Tibial nerve (tissue), 4 donors: ENCODE measurements around the gene LARP4B.

Experiments used
- CTCF ChIP-seq, 5 experiments: fragments of 200-600 bp in 3 of 5; fragments of 450-650 bp in 2 of 5; sonication (generic) in 3 of 5; IDR thresholded peaks; one replicate each; pipeline ENCODE4 v1.5.1; 2016 to 2019; ENCODE audit warnings: antibody characterized with exemption in 5 of 5, mild to moderate bottlenecking in 3 of 5, moderate library complexity in 2 of 5
- EP300 ChIP-seq, 2 donors: sonication (generic); formaldehyde crosslinking; IDR thresholded peaks; one replicate each; pipeline ENCODE4 v1.6.1; 2017; ENCODE audit warnings: antibody characterized with exemption in 2 of 2, mild to moderate bottlenecking in 1 of 2

DNA sequence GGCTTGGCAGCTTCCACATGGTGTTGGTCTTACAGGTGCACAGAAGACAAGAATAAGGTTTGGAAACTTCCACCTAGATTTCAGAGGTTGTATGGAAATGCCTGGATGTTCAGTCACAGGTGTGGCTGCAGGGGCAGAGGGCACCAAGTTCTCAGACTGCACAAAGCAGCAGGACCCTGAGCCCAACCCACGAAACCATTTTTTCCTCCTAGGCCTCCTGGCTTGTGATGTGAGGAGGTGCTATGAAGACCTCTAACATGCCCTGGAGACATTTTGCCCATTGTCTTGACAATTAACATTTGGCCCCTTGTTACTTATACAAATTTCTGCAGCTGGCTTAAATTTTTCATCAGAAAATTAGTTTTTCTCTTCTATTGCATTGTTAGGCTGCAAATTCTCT is 134.3 kb downstream of the LARP4B start:
- TF ChIP-seq CTCF (IDR thresholded peaks at IDR 0.05) (no peak), EP300 (IDR thresholded peaks at IDR 0.05) (no peak)
